Measurements from ENCODE around the gene PIK3C3.

Gene PIK3C3

DNA sequence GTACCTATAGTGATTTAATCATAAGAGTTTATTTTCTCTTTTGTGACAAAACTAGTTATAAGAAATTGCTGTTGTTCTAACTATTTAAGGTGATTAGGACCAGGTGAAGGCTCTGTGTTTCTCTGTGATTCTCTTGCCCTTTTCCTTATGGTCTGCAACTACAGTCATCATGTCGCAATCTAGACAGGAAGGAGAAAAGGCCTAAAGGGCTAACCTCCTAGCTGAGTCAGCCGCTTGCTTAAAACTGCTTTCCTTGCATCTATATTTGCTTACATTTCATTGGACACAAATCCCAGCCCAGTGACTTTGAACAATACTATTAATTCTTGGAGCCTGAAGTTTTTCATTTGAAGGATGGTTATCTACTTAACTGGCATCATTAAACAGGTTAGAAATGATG is 93.1 kb downstream of the PIK3C3 start:
- TF ChIP-seq TEAD4 (IDR thresholded peaks at IDR 0.05) (no peak), CEBPB (IDR thresholded peaks at IDR 0.05) (peak; percentile 33; the same call in 1 of the 2 replicates)

GRCh38 chr18:42051411-42051810 is 96.4 kb downstream of the PIK3C3 start:
- TF ChIP-seq TAF1 (IDR thresholded peaks at IDR 0.05; ENCODE audit: low read depth) (no peak), NFIC (IDR thresholded peaks at IDR 0.05) (no peak), YY1 (IDR thresholded peaks at IDR 0.05; ENCODE audit: low read depth) (no peak), TCF12 (IDR thresholded peaks at IDR 0.05; ENCODE audit: low read depth) (no peak), MAX (IDR thresholded peaks at IDR 0.05) (no peak), EP300 (IDR thresholded peaks at IDR 0.05; ENCODE audit: borderline replicate concordance) (no peak), RAD21 (IDR thresholded peaks at IDR 0.05; ENCODE audit: low read depth) (no peak), CEBPB (IDR thresholded peaks at IDR 0.05) (no peak)
- TF ChIP-seq, protein P1, sequence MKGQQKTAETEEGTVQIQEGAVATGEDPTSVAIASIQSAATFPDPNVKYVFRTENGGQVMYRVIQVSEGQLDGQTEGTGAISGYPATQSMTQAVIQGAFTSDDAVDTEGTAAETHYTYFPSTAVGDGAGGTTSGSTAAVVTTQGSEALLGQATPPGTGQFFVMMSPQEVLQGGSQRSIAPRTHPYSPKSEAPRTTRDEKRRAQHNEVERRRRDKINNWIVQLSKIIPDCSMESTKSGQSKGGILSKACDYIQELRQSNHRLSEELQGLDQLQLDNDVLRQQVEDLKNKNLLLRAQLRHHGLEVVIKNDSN (IDR thresholded peaks at IDR 0.05), result no peak

GRCh38 chr18:42052122-42052708 is 97.2 kb downstream of the PIK3C3 start:
- no peak for TF ChIP-seq TEAD4 (IDR thresholded peaks at IDR 0.05)
- TF ChIP-seq EGR1 (IDR thresholded peaks at IDR 0.05), result no peak
- TF ChIP-seq TCF12 (IDR thresholded peaks at IDR 0.05; ENCODE audit: low read depth), result no peak
- TF ChIP-seq CEBPB (IDR thresholded peaks at IDR 0.05), result no peak
- no peak for TF ChIP-seq ZBTB7A (IDR thresholded peaks at IDR 0.05; ENCODE audit: low read depth)
- no peak for TF ChIP-seq REST (IDR thresholded peaks at IDR 0.05; ENCODE audit: low read depth)

GRCh38 chr18:42053188-42053781 is 98.3 kb downstream of the PIK3C3 start:
- TF ChIP-seq EGR1 (IDR thresholded peaks at IDR 0.05) (no peak), RAD21 (IDR thresholded peaks at IDR 0.05; ENCODE audit: low read depth) (peak; percentile 68), NFIC (IDR thresholded peaks at IDR 0.05) (no peak), MAX (IDR thresholded peaks at IDR 0.05) (no peak), FOXM1 (IDR thresholded peaks at IDR 0.05; ENCODE audit: borderline replicate concordance, low read depth) (no peak)
- TF ChIP-seq, protein P1 (IDR thresholded peaks at IDR 0.05), result peak; percentile 54; the same call in 1 of the 2 replicates

DNA sequence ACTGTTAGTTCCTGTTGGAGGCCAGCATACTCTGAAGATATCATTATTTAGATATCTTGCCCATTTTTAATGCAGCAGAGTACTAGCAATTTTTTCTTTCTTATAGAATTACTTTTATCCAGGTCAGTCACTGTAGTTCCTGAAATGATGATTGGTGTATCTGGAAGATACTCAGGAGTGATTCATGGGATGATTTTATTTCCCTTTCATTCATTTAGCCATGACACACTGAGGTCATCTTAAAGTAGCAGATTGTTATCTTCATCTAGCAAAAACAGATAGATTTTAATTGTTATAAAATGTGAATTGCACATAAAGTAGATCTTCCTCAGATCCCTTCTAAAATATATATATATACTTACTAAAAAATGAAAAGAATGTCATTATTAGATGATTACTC is 109.1 kb downstream of the PIK3C3 start:
- TF ChIP-seq ZBTB7A (IDR thresholded peaks at IDR 0.05; ENCODE audit: low read depth), result no peak
- TF ChIP-seq TCF12 (IDR thresholded peaks at IDR 0.05; ENCODE audit: low read depth), result no peak
- TF ChIP-seq RAD21 (IDR thresholded peaks at IDR 0.05; ENCODE audit: low read depth), result no peak
- TF ChIP-seq REST (IDR thresholded peaks at IDR 0.05; ENCODE audit: low read depth), result no peak
- TF ChIP-seq, protein P1 (IDR thresholded peaks at IDR 0.05), result no peak
- no peak for TF ChIP-seq TAF1 (IDR thresholded peaks at IDR 0.05; ENCODE audit: low read depth)
- TF ChIP-seq FOXM1 (IDR thresholded peaks at IDR 0.05; ENCODE audit: borderline replicate concordance, low read depth), result no peak
- no peak for TF ChIP-seq EP300 (IDR thresholded peaks at IDR 0.05; ENCODE audit: borderline replicate concordance)
- TF ChIP-seq CREB1 (IDR thresholded peaks at IDR 0.05; ENCODE audit: low read depth), result no peak
- no peak for TF ChIP-seq NFIC (IDR thresholded peaks at IDR 0.05)
- TF ChIP-seq EGR1 (IDR thresholded peaks at IDR 0.05), result no peak
- TF ChIP-seq CEBPB (IDR thresholded peaks at IDR 0.05), result no peak
- TF ChIP-seq MAX (IDR thresholded peaks at IDR 0.05), result no peak
- no peak for TF ChIP-seq YY1 (IDR thresholded peaks at IDR 0.05; ENCODE audit: low read depth)

DNA sequence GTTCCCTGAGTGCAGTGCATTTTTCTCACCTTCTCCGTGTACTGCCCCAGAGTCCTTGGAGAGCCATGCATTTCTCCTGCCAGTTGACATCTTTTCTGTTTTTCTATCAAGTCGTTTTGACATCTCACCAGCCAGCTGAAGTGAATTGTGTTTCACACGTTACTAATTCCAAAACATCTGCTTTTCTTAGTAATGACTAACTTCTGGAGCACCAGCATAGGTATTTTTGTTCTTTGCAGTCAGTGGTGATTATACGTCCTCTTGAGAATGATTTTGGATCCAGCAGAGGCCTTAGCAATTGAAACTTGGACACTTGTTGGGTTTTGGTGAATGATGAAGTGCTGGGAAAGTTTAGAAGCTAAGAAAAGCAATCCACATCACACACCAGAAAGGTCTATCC is 112.5 kb downstream of the PIK3C3 start:
- no peak for TF ChIP-seq MAX (IDR thresholded peaks at IDR 0.05)
- TF ChIP-seq REST (IDR thresholded peaks at IDR 0.05; ENCODE audit: low read depth), result no peak
- no peak for TF ChIP-seq TAF1 (IDR thresholded peaks at IDR 0.05; ENCODE audit: low read depth)
- TF ChIP-seq, protein P1 (IDR thresholded peaks at IDR 0.05), result no peak
- TF ChIP-seq NFIC (IDR thresholded peaks at IDR 0.05), result no peak
- TF ChIP-seq RAD21 (IDR thresholded peaks at IDR 0.05; ENCODE audit: low read depth), result no peak
- no peak for TF ChIP-seq EGR1 (IDR thresholded peaks at IDR 0.05)
- TF ChIP-seq FOXM1 (IDR thresholded peaks at IDR 0.05; ENCODE audit: borderline replicate concordance, low read depth), result no peak
